GM21717 (cell line): ENCODE results near the gene ERCC4.

Experiments
- ATAC-seq: cut with Tn5 transposase; IDR thresholded peaks from one replicate; pipeline ENCODE4 v1.9.1; 2021; ENCODE audit warnings: mild to moderate bottlenecking, moderate library complexity; ENCODE audit not compliant: unreplicated experiment

The ERCC4 gene

DNA sequence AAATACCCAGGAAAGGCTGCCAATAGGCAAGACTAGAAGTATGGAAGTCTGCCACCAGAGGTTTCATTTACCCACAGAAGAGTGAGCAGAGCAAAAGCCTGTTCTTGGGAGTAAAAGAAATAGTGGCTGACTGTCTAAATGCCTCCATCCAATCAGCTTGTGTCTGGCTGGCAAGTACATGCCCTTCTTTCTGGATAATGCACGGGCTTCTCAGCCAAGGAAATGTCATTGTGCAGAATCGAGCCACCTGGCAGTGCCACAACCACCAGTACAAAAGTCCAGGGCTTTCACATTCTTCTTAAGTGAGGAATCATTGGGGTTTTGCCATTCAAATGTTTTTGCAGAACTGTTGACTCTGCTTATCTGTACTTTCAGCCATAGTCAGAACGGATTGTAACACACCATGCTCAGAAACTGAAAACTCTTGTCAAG is 10.1 kb upstream of the ERCC4 start:
- no peak for ATAC-seq

DNA sequence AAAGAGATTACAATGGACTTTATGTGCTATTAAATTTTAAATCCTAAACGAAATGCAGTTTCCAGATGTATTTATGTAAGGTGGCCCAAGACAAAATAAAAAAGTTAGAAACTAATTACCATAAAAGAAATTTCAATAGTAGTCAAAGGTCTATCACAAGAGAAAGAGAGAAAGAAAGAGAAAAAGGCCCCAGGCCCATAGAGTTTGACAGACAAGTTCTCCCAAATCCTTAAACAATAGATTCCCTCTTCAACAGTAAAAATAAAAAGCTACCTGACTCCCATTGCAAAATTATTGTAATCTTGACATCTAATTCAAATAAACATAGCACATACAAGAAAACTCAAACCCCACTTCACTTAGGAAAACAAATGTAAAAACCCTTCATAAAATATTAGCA is 8.6 kb upstream of the ERCC4 start:
- no peak for ATAC-seq

DNA sequence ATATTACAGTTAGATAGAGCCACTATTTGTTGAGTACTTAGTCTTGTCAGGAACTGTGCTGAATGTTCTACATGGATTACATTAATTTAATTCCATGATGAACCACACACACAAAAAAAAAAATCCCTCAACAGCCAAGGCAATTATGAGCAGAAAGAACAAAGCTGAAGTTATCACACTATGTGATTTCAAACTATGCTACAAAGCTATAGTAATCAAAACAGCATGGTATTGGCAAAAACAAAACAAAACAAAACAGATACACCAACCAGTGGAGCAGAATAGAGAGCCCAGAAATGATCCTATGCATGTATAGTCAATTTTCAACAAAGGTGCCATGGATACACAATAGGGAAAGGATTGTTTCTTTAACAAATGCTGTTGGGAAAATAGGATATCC is 8.1 kb upstream of the ERCC4 start:
- no peak for ATAC-seq

DNA sequence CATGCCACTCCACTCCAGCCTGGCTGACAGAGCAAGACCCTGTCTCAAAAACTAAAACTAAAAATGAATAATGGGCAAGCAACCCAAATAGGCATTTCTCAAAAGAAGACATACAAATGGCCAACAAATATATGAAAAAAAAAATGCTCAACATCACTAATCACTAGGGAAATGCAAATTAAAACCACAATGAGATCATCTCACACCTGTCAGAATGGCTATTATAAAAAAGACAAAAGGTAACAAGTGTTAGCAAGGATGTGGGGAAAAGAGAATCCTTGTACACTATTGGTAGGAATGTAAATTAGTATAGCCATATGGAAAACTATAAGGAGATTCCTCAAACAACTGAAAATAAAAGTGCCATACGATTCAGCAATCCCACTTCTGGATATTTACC is 7.1 kb upstream of the ERCC4 start:
- no peak for ATAC-seq

DNA sequence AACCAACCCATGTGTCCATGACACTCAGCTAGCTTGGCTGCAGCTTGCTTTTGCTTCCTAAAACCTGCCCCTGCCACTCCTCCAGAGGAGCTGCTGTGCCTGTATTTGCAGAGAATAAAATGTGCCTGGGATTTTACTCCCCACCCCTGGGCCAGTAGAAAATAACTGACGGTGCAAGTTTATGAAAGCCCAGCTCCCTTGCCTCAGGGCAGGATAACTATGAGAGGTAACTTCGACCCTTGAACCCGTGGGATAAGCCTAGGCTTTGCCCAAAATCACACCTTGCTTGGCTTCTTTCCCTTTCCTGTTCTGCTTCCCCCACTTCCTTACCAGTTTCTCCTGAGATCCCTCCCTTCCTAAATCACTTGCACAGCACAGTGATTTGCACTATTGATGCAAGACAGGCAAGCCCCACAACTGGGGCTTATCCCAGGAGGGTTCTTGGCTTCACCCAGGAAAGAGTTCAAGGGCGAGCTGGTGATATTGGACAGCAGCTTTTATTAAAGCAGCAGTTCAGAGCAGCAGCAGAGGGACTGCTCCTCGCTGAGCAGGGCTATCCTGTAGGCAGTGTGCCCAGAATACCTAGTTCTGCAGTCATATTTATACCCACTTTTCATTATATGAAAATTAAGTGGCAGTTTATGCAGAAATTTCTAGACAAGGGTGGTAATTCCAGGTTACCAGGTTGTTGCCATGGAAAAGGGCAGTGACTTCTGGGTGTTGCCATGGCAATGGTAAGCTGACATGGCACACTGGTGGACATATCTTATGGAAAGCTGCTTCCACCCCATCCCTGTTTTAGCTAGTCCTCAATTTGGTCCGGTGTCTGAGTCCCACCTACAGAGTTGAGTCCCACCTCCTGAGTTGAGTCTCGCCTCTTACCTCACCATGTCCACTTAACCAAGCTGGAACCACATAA is 6.3 kb upstream of the ERCC4 start:
- ATAC-seq, result no peak

DNA sequence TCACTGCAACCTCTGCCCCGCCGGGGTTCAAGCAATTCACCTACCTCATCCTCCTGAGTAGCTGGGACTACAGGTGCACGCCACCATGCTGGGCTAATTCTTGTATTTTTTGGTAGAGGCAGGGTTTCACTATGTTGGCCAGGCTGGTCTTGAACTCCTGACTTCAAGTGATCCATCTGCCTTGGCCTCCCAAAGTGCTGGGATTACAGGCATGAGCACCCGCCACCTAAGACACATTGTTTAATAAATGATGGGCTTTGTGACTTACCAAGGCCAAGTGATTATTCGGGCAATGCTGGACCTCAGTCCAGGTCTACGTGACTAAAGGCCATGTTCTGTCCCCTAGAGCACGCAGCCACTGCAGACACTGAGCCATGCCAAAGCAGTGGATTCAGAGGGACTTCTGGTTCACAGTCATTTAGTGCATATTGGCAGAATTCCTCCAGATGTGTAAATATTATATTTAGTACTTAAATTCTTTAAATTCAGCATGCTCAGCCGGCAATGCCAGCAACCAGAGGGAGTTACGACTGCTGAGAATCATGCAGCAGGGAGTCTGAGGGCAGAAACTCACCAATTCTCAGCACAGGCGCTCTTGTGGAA is 4.8 kb upstream of the ERCC4 start:
- no peak for ATAC-seq

DNA sequence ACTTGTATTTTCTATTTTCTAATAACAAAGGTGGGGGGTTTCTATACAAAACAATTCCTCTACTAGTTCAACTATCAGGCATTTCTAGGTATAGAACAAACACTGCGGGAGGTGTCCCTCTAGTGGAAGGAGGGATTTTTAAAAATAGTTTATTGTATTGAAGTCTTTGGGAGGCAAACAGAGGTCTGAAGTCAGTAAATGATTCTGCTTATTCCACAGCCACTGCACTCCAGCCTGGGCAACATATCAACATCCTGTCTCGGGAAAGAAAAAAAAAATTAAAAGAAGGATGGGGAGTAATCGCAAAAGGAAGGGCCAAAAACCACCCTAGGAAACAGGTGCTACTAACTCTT is 648 bp upstream of the ERCC4 start:
- ATAC-seq, result no peak

DNA sequence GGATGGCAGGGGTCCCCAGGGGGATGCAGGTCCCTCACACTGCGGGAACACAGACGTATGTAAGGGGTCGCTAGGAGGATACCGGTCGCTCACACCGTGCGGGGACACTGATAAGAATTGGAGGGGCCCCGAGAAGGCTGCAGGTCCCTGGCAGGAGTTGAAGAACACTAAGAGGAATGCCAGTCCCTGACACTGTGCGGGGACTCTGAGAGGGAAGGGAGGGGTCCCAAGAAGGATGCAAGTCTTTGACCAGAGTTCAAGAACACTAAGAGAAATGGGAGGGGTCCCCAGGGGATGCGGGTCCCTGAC is 510 bp downstream of the ERCC4 start:
- ATAC-seq, result no peak

DNA sequence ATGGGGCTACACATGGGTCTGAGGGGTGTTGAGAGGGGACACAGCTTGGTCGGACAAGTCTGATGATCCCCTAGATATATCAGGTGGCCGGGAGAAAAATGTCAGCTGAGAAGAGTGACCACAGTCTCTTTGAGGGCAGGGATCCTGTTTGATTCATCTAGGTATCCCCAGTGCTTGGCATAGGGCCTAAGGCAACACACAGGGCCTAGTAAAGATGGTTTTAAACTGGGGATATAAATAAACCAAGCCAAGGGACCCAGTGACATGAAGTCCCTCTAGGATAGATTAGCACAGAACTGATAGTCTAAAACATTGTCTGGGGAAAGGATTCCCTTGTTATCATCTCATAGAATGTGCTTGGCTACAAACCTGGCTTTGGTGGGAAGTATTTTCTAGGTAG is 1.4 kb downstream of the ERCC4 start:
- ATAC-seq, result no peak

DNA sequence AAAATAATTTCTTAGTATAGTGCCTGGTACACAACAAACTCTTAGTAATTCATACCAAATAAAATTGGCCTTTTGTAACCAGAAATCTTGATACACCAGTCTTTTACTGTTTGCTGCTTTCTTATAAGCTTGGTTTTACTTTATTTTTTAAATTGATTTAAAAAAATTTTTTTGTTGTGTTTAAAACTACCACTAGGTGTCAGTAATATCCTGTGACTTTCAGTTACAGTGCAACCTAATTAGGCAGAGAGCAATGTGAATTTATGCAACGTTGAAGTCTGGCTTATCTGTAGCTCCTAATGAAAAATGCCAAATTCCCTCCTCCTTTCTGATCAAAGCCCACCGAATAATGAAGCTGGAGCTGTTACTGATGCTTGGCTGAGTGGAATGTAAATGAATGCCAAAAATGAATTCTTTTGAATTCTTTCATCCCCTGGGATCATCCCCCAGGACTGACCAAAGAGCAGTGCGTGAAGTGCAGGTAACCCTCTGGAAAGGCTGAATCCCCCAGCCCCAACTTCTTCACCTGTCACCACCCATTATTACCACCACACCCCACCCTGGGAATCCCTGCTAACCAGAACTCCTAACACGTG is 3.8 kb downstream of the ERCC4 start:
- ATAC-seq, result no peak

DNA sequence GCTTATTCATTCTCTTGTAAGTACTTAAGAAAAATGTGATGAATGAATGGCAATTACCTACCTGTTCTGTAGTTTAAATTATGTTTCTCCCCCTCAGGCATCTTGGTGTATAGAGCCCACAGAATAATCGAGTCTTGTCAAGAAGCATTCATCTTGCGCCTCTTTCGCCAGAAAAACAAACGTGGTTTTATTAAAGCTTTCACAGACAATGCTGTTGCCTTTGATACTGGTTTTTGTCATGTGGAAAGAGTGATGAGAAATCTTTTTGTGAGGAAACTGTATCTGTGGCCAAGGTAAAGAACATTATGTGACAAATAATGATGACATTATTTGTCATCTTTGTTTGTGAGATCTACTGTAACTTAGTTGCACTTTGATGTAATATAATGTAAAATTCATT is 6.5 kb downstream of the ERCC4 start:
- no peak for ATAC-seq

DNA sequence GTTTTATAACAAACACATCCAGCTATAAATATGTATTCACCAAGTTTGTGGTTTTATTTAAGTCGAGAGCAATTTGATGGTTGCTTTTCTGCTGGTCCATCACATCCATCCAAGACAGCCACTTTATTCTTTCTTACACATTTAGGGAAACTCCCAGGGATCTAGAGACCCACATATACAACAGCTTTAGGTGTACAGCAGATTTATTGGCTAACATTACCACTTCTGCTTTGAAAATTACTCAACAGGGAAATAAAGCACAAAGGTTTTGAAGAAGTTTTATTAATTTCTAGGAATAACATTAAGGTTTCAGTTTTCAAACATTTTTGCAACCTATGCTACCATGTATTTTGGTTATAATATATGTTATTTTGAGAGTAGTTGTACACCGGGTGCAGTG is 6.9 kb downstream of the ERCC4 start:
- no peak for ATAC-seq

DNA sequence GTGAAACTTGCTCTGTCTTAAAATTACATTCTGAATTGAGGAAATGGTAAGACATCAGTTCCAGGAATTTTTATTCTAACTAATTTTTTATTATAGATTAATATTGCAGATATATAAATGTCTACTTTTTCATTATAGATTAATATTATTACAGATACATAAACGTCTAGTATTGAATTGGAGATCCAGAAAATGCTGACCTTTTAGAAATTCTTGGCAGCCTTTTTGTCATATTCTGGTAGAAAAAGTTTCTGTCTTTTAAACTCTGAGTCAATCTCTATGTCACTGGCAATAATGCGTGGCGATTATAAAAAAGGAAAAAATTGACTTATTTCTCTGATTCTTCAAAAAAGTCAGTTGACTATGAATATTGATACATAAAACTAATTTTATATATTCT is 8.7 kb downstream of the ERCC4 start:
- ATAC-seq, result no peak

DNA sequence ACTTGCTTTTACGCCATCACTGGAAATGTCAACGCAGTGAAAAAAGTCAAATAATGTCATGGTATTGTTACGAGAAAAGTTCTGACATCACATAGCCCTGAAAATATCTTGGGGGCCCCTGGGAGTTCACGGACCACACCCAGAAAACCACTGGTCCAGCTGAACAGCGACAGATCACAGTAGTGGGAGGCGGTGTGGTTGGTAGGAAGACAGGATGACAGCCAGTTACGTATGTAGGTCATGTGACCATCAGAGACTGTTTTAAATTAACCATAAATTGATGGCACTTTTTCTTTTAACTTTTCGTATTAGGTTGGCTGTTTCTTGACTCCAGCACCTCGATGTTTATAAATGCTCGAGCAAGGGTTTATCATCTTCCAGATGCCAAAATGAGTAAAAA is 11.9 kb downstream of the ERCC4 start:
- no peak for ATAC-seq

DNA sequence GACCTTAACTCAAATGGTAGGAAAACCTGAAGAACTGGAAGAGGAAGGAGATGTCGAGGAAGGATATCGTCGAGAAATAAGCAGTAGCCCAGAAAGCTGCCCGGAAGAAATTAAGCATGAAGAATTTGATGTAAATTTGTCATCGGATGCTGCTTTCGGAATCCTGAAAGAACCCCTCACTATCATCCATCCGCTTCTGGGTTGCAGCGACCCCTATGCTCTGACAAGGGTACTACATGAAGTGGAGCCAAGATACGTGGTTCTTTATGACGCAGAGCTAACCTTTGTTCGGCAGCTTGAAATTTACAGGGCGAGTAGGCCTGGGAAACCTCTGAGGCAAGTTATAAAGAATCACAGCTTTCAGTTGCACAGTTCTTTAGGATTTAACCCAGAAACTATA is 15.5 kb downstream of the ERCC4 start:
- ATAC-seq, result no peak

DNA sequence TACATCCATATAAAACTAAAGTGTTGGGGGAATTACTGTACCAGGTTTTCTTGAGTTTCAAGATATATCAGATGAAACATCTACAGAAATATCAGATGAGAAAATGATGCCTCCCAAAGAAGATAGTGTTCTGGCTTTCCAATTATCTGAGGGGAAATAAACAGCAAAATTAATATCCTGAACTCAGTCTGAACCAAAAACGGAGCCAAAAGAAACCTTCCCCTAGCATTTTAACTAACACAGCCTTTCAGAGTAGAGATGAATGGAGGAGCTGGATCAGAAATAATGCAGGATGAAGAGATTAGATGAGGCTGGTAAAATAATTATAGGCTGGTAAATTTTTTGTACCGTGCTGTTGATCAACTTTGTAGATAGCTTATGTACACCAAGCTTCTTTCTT is 16.2 kb downstream of the ERCC4 start:
- no peak for ATAC-seq

DNA sequence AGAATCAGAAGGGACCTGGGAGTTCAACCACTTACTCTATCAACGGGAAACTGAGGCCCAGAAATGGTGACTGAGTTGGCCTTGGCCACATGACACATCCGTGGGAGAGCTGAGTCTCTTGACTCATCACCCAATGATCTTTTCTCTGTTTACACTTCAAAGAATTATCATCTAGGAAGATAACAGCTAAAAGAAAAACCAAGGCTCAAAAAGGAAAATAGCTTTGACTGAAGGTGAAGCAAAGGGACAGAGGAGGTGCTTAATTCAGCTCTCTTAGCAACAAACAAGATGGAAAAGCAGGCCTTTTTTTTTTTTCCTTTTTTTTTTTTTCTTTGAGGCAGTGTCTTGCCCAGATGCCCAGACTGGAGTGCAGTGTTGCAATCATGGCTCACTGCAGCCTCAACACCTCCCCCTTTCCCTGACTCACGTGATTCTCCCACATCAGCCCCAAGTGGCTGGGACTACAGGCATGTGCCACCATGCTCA is 16.7 kb downstream of the ERCC4 start:
- ATAC-seq, result no peak

DNA sequence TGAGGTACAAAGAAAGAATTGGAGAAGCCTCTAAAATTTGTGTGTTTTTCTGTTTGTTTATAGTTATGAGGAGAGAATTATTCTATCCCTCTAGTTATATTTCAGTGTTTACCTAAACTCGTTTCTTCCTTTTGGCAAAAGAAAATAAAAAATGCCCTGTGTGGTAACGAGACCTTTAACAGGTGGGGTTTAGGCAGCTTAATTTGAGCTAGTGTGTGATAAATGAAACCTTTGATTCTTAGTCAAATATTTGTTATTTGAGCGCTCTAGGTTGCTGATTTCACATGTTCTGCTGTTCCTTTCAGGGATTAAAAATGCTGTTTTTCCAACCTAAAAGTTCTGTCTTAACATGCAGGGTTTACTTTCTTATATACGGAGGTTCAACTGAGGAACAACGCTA is 17.5 kb downstream of the ERCC4 start:
- no peak for ATAC-seq

DNA sequence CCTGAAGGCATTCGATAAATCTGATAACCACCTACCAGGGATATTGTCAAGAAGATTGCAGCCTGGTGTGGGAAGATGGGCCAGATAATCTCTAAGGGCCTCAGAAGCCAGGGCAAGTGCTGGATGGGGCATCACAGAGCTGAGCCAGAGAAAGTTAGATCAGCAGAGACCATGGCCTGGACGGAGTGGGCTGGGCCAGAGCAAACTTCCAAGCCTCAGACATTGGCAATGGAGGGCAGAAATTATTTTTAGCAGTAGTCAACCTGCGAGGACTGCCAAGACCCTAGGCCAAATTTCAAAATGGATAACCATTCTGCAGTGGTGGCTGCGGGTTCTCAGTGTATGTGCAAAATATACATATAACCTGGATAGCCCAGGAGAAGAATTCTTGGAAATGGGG is 18.5 kb downstream of the ERCC4 start:
- ATAC-seq, result no peak

DNA sequence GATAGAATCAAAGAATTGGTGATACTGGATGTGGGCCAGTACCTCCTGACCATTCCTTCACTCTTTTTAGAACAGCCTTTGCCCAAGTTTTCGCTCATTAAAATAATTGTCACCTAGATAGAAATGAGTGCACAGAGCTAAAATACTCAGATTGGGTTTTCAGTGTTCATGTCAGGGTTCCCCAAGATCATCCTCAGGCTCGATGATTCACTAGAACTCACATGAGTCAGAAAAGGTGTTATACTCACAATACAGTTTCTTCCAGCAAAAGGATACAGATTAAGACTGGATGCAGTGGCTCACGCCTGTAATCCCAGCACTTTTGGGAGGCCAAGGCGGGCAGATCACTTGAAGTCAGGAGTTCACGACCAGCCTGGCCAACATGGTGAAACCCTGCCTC is 19.9 kb downstream of the ERCC4 start:
- ATAC-seq, result no peak

DNA sequence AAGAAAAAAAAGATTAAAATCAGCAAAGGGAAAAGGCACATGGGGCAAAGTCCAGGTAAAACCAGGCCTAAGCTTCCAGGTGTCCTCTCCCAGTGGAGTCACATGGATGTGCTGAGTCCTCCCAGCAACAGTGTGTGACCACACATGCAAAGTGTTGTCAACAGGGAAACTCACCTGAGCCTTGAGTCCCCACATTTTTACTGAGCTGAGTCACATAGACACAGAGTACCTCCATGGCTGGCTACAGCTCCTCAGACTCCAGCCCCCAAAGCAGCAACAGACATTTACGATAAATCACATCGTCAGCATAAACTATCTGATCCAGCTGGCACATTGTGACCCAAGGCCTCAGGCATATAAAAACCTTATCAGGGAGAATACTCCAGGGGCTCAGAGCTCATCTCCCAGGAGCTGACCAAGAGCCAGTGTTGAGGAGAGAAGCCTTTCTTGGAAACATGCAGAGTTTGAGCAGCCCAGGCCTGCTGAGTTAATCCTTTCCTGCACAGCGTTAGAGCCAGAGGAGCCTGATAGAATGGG is 20.5 kb downstream of the ERCC4 start:
- ATAC-seq, result no peak

DNA sequence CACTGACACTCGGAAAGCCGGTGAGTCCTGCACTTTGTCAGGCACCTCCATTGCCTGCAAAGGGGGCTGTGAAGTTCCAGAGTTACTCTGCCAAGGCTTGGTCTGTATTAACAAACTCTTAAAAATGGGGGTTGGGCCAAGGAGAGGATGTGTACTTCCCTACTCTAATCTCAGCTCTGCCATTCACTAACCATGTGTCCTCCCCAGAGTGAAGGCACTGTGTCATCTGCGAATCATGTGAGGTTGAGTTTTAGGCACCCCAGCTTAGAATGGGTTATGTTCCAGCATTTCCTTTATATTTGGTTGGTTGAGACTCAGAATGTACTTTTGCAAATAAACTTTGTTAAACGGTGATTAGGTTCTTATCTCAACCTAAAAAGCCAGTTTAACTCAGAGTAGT is 24.9 kb downstream of the ERCC4 start:
- no peak for ATAC-seq
